ENCODE data around the gene GARNL3.

DNA sequence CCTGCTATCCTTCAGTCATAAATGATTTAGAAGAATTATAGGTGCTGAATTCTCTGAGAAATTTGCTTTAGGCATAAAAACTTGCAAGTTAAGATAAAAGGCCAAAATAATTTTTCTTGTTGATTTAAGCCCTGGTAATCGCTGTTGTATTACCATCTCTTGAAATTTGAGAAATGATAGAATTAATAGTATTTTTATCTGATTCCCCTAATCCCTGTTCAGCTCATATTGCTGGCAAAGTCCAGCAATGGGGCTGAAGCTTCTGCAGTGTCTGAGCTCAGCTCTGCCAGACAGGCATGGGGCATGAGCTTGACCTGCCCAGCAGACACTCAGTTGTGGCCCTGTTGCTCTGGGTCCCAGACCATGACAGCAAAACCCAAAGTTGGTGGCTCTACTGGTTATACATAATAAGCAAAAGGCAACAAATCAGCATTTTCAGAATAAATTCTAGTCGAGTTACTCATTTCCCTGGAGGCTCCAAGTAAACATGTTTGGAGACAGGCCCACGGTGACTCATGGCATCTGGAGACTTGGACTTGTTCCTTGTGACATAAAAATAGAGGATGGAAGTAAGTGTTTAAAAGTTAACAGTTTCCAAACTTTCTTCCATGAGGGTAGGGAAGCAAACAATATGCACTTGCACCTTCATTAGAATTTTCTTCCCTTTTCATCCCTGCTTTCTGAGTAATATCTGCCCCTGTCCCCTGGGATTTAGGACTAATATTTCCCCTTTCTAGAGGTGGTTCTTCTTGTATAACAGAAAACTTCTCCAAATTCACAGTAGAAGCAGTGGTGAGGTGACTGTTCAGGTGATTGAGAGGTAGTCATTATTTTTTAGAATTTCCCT lies 72.2 kb downstream of the GARNL3 start:
- TF ChIP-seq, protein P1, sequence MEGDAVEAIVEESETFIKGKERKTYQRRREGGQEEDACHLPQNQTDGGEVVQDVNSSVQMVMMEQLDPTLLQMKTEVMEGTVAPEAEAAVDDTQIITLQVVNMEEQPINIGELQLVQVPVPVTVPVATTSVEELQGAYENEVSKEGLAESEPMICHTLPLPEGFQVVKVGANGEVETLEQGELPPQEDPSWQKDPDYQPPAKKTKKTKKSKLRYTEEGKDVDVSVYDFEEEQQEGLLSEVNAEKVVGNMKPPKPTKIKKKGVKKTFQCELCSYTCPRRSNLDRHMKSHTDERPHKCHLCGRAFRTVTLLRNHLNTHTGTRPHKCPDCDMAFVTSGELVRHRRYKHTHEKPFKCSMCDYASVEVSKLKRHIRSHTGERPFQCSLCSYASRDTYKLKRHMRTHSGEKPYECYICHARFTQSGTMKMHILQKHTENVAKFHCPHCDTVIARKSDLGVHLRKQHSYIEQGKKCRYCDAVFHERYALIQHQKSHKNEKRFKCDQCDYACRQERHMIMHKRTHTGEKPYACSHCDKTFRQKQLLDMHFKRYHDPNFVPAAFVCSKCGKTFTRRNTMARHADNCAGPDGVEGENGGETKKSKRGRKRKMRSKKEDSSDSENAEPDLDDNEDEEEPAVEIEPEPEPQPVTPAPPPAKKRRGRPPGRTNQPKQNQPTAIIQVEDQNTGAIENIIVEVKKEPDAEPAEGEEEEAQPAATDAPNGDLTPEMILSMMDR (conservative IDR thresholded peaks at IDR 0.05; ENCODE audit: low read length): no peak
- no peak for TF ChIP-seq EZH2phosphoT487 (IDR thresholded peaks at IDR 0.05; ENCODE audit: borderline replicate concordance, low read depth, low read length)

Data from OCI-LY7 (cell line).